ENCODE data around the gene UGT2A1. TPM values are rescaled to one million over a fixed set of nuclear protein-coding genes. Genes with fewer than 3 reads are reported as not detected.

The UGT2A1 gene
- total and polyA plus RNA-seq, 2 of the 13 experiments (the other 11 are each of a cell fraction or from before 2014, with no cell fraction given) = not detected

DNA sequence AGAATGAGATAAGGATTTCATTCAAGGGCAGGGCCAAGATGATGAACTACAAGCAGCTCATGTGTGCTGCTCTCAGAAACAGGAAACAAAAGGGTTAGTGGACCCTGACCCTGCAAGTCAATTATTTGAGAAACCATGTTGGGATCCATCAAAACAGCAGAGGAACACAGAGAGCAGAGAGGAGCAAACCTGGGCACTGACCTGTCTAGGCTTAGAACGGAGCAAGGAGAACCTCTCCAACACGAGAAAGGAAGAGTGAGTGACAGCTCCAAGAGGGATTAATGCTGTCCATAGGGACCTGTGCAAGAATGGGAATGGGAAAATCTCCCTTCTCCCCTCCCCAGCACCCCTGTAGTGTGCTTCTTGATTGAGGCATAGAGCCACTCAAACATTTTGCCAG is 103.4 kb downstream of the UGT2A1 start (continued):
- TF ChIP-seq, protein P1, sequence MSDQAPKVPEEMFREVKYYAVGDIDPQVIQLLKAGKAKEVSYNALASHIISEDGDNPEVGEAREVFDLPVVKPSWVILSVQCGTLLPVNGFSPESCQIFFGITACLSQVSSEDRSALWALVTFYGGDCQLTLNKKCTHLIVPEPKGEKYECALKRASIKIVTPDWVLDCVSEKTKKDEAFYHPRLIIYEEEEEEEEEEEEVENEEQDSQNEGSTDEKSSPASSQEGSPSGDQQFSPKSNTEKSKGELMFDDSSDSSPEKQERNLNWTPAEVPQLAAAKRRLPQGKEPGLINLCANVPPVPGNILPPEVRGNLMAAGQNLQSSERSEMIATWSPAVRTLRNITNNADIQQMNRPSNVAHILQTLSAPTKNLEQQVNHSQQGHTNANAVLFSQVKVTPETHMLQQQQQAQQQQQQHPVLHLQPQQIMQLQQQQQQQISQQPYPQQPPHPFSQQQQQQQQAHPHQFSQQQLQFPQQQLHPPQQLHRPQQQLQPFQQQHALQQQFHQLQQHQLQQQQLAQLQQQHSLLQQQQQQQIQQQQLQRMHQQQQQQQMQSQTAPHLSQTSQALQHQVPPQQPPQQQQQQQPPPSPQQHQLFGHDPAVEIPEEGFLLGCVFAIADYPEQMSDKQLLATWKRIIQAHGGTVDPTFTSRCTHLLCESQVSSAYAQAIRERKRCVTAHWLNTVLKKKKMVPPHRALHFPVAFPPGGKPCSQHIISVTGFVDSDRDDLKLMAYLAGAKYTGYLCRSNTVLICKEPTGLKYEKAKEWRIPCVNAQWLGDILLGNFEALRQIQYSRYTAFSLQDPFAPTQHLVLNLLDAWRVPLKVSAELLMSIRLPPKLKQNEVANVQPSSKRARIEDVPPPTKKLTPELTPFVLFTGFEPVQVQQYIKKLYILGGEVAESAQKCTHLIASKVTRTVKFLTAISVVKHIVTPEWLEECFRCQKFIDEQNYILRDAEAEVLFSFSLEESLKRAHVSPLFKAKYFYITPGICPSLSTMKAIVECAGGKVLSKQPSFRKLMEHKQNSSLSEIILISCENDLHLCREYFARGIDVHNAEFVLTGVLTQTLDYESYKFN (CRISPR knock-in tag; conservative IDR thresholded peaks at IDR 0.05) = 0 out of 2 replicates have a peak, but pooled peaks have one; percentile 16
- TF ChIP-seq ZKSCAN1 (IDR thresholded peaks at IDR 0.05; ENCODE audit: low read length) (no peak), HNF4A (CRISPR knock-in tag; IDR thresholded peaks at IDR 0.05) (peak; percentile 21; the same call in 1 of the 2 replicates), ZNF501 (CRISPR knock-in tag; IDR thresholded peaks at IDR 0.05) (no peak), ZNF234 (CRISPR knock-in tag; conservative IDR thresholded peaks at IDR 0.05) (no peak)

DNA sequence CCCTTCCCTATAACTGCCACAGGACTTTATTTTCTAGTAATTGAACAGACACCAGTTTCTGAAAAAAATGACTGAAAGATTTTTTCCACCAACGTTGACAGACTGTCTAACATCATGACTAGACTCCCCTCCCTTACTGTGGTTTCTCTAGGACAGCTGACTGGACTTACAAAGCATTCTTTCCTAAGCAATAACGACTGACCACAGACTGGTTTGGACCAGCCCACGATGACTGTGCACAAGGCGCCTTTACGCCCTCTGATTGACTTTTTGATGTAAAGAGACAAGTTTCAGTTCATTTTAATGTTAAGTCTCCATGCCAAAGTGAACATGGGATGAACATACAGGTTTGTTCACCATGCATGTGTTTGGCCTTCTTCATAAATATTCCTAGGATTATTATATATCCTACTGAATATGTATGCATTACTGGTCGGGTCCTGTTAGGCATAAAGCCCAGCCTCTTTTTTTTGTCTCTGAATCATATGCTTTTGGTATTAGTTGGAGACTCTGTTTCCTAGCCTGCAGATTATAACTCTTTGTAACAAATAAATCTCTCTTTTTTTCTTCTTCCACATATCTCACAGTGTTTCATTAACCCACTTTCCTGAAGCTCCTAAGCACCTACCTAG is 106.8 kb downstream of the UGT2A1 start:
- Histone ChIP-seq H3K4me2 (ENCODE audit: low read depth, low read length) (no peak overlapping the region), H3K9ac (ENCODE audit: insufficient read depth, low read depth, low read length) (no peak overlapping the region), H3K27me3 (ENCODE audit: control insufficient read depth in 1 of 2, insufficient read depth in 2 of 2, low read length in 2 of 2) (no peaks in the 10 kb centered on the region), H2AFZ (ENCODE audit: low read length) (no peak overlapping the region), H3K27ac (ENCODE audit: extremely low read length, insufficient read depth, low read length) (no peak overlapping the region), H4K20me1 (ENCODE audit: insufficient read depth, low read length) (no peaks in the 10 kb centered on the region), H3K4me1 (ENCODE audit: insufficient read depth, low read length) (peaks cover 34% of the 10 kb centered on the region), H3K9me3 (ENCODE audit: low read length) (no peaks in the 10 kb centered on the region), H3K36me3 (replicated peaks in 1 of 2; ENCODE audit: control insufficient read depth in 1 of 2, insufficient read depth in 2 of 2, low read length in 2 of 2) (no peaks in the 10 kb centered on the region), H3K79me2 (ENCODE audit: insufficient read depth, low read length) (no peaks in the 10 kb centered on the region), H3K4me3 (replicated peaks in 1 of 3; ENCODE audit: insufficient read depth in 1 of 3, low read depth in 2 of 3, low read length in 3 of 3) (no peak overlapping the region)
- ChIA-PET POLR2A (no interaction called here), CTCF (ENCODE audit: low intra/inter-chr PET ratio, low total read pairs) (no interaction called here)
- FAIRE-seq (no peak), ATAC-seq (peak; percentile 30; the same call in 1 of the 3 replicates), DNase-seq (ENCODE audit: low spot score) (no peak)
- TF ChIP-seq, protein P2, sequence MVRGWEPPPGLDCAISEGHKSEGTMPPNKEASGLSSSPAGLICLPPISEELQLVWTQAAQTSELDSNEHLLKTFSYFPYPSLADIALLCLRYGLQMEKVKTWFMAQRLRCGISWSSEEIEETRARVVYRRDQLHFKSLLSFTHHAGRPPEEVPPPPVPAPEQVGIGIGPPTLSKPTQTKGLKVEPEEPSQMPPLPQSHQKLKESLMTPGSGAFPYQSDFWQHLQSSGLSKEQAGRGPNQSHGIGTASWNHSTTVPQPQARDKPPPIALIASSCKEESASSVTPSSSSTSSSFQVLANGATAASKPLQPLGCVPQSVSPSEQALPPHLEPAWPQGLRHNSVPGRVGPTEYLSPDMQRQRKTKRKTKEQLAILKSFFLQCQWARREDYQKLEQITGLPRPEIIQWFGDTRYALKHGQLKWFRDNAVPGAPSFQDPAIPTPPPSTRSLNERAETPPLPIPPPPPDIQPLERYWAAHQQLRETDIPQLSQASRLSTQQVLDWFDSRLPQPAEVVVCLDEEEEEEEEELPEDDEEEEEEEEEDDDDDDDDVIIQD (CRISPR knock-in tag; IDR thresholded peaks at IDR 0.05; ENCODE audit: low read depth) = no peak
- TF ChIP-seq ARNT2 (CRISPR knock-in tag; IDR thresholded peaks at IDR 0.05; ENCODE audit: low read depth) (no peak), GTF3A (CRISPR knock-in tag; conservative IDR thresholded peaks at IDR 0.05) (no peak), ESRRA (CRISPR knock-in tag; IDR thresholded peaks at IDR 0.05; ENCODE audit: low read depth) (no peak), EHMT2 (IDR thresholded peaks at IDR 0.05; ENCODE audit: borderline replicate concordance, low read depth, low read length) (no peak), ZNF577 (CRISPR knock-in tag; IDR thresholded peaks at IDR 0.05; ENCODE audit: borderline replicate concordance, low read depth) (no peak), CBX2 (IDR thresholded peaks at IDR 0.05; ENCODE audit: low read depth, low read length) (no peak), CBX2 (CRISPR knock-in tag; IDR thresholded peaks at IDR 0.05; ENCODE audit: low read depth) (no peak)
- TF ChIP-seq, protein P3, sequence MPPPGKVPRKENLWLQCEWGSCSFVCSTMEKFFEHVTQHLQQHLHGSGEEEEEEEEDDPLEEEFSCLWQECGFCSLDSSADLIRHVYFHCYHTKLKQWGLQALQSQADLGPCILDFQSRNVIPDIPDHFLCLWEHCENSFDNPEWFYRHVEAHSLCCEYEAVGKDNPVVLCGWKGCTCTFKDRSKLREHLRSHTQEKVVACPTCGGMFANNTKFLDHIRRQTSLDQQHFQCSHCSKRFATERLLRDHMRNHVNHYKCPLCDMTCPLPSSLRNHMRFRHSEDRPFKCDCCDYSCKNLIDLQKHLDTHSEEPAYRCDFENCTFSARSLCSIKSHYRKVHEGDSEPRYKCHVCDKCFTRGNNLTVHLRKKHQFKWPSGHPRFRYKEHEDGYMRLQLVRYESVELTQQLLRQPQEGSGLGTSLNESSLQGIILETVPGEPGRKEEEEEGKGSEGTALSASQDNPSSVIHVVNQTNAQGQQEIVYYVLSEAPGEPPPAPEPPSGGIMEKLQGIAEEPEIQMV (CRISPR knock-in tag; IDR thresholded peaks at IDR 0.05; ENCODE audit: low read depth) = no peak
- intact Hi-C loops (cut with micrococcal nuclease; ENCODE audit: unreplicated experiment) = no loop called here
- in situ Hi-C loops (cut with HindIII; ENCODE audit: extremely low pct_ligation_motif_present, low pct_unique_long_range_greater_than_20kb) = no loop called here
- WGBS (ENCODE audit: low lambda C conversion rate) = 12% methylated on average over 6 of the region's 6 CpGs
- BruUV-seq (replicated peaks) = no TSS peak
